Lung (tissue), 12 donors: Measurements from ENCODE around the gene GUCY1A2. TPM values are rescaled to one million over a fixed set of nuclear protein-coding genes. Genes with fewer than 3 reads are reported as not detected.
"Not testable (repeated sequence)": the region's sequence is repeated elsewhere in the genome, so short reads cannot be mapped to it uniquely, and the experiment has no call there.

ENCODE experiments used
- ATAC-seq: fragments of 200-7000 bp; cut with Tn5 transposase; one replicate; pipeline ENCODE4 v1.9.1; 2020; ENCODE audit warnings: moderate number of reproducible peaks; ENCODE audit not compliant: insufficient read depth, low FRiP score
- DNase-seq, 3 donors: peaks; one replicate each; pipeline ENCODE4 v3.0.0-alpha.2; 2013 to 2017
- H3K27ac ChIP-seq, 2 donors: one replicate each; pipeline ENCODE4 v1.5.1; 2013; ENCODE audit warnings: mild to moderate bottlenecking in 2 of 2, moderate library complexity in 2 of 2, control low read depth in 1 of 2, inconsistent platforms in 1 of 2, low read depth in 1 of 2, low read length in 1 of 2
- H3K27me3 ChIP-seq, 3 donors: one replicate each; pipeline ENCODE4 v1.5.1; 2013; ENCODE audit warnings: low read length in 2 of 3; ENCODE audit not compliant: control insufficient read depth in 3 of 3, insufficient read depth in 3 of 3
- H3K36me3 ChIP-seq, 4 donors: one replicate each; pipeline ENCODE4 v1.5.1; 2013; ENCODE audit warnings: low read length in 4 of 4, mild to moderate bottlenecking in 1 of 4, moderate library complexity in 1 of 4; ENCODE audit not compliant: control insufficient read depth in 4 of 4, insufficient read depth in 4 of 4
- H3K4me1 ChIP-seq, 5 donors: one replicate each; pipeline ENCODE4 v1.5.1; 2013; ENCODE audit warnings: low read length in 5 of 5, mild to moderate bottlenecking in 2 of 5, moderate library complexity in 1 of 5; ENCODE audit not compliant: control insufficient read depth in 5 of 5, insufficient read depth in 5 of 5
- H3K4me3 ChIP-seq: one replicate; pipeline ENCODE4 v1.5.1; 2013; ENCODE audit warnings: mild to moderate bottlenecking, control low read depth, moderate library complexity
- H3K9ac ChIP-seq, 2 donors: one replicate each; pipeline ENCODE4 v1.5.1; 2013; ENCODE audit warnings: low read length in 2 of 2, control low read depth in 1 of 2; ENCODE audit not compliant: insufficient read depth in 1 of 2
- H3K9me3 ChIP-seq, 4 donors: one replicate each; pipeline ENCODE4 v1.5.1; 2013; ENCODE audit warnings: low read length in 3 of 4, mild to moderate bottlenecking in 1 of 4, moderate library complexity in 1 of 4; ENCODE audit not compliant: control insufficient read depth in 4 of 4, insufficient read depth in 3 of 4
- CTCF ChIP-seq: IDR thresholded peaks from 2 replicates; pipeline ENCODE4 v1.5.1; 2012; ENCODE audit warnings: mild to moderate bottlenecking; ENCODE audit errors: control extremely low read depth, extremely low read depth
- WGBS, 2 donors: extraction: QIAGEN DNeasy Blood & Tissue Kit; methylation state at CpG; one replicate each; pipeline ENCODE4 v1.1.7; 2013; 5-methylcytosine and 5-hydroxymethylcytosine counted together
- polyA plus RNA-seq, 2 donors: library from polyadenylated mRNA; stranded (reverse); fragments of 200-250 nt; gene quantifications; one replicate each; pipeline ENCODE4 v1.2.1, GENCODE V29; 2013
- total RNA-seq, 2 donors: library from RNA; depleted of rRNA in 1 of 2; stranded (reverse); fragments of >200 nt in 1 of 2; gene quantifications; one replicate each; pipeline ENCODE4 v1.2.1, GENCODE V29; 2014 to 2021
- donor health status: control.
- donor health status: control.
- donor health status: Bipolar disorder and iron deficiency.
- donor health status: healthy.
- donor health status: DM: yes; HTN: yes; CAD: no.

The GUCY1A2 gene
- total and polyA plus RNA-seq, 4 donors = 1.3 to 55.2 (median 5.7) TPM

DNA sequence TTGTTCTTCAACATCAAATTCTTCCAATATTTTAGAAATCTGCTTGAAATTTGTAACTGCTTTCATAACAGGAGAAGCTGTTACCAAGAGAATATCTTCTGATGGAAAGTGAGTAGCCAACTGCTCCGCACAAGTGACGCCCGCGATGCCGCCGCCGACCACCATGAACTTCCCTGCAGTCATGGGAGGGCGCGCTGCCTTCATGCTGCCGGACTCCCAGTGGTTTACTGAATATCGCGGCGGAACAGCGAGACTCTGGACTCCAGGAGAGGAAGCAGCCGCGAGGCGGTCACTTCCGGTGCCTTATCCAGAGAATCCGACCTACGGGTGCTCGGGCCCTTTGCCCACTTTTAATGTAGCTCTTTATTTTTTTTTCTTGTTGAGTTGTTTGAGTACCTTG is 190.6 kb downstream of the GUCY1A2 start:
- no peak for TF ChIP-seq CTCF
- DNase-seq (no peak), ATAC-seq (no peak)
- Histone ChIP-seq H3K9me3 (peaks cover 0 to 5% (median 0%) of the 10 kb centered on the region in 4 donors), H3K4me1 (no peaks in the 10 kb centered on the region), H3K27ac (no peak overlapping the region), H3K9ac (no peak overlapping the region), H3K27me3 (no peaks in the 10 kb centered on the region), H3K4me3 (no peak overlapping the region), H3K36me3 (no peaks in the 10 kb centered on the region)
- WGBS, 2 donors = 97% methylated on average over 21 of the region's 21 CpGs

DNA sequence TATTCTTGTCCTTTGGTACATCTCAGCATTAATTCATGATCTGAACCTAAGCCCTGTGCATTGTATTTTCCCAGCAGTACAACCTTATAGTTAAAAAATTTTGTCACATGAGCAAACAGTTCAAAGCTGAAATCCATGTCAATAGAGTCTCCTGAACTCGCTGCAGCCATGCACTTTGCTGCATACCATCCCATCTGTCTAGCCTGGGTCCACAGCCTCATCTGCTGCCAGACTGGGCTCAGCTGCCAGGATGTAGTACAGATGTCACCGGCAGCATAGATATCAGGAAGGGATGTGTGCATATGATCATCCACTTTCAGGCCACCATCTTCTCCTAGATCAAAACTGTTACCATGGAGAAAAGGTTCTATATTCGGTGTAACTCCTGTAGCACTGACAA is 191.7 kb downstream of the GUCY1A2 start:
- 88 to 91% methylated on average over 3 of the region's 3 CpGs for WGBS, 2 donors

DNA sequence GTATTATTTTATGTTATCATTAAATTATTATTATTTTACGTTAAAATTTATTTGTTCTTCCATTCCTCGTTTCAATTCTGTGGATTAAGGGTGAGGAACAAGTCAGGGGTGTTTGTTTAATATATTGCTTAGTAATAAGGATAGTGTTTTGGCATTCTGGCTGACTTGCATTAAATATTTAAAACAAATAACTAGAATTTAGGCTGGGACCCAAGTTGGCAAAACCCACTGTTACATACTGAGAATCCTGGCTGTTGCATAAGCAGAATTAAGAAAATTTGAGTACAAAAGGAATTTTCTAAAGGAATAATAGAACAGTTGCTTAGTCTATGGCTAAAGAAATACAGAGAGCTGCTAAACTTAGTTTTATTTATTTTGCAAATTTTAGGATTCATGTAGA is 196.4 kb downstream of the GUCY1A2 start:
- H3K9ac ChIP-seq = no peak overlapping the region
- ATAC-seq (no peak), DNase-seq (peak; percentile 57 to 92 (median 92))
- TF ChIP-seq CTCF = no peak
- H3K27ac ChIP-seq = no peak overlapping the region
- no peaks in the 10 kb centered on the region for H3K36me3 ChIP-seq
- no peaks in the 10 kb centered on the region for H3K9me3 ChIP-seq
- H3K4me1 ChIP-seq = peaks cover 0 to 21% (median 0%) of the 10 kb centered on the region in 5 donors
- WGBS, 2 donors = 62% methylated on average over 2 of the region's 2 CpGs
- no peak overlapping the region for H3K4me3 ChIP-seq
- H3K27me3 ChIP-seq = no peaks in the 10 kb centered on the region

More for the DNA sequence above, 191.7 kb downstream of the GUCY1A2 start:
- H3K9me3 ChIP-seq, H3K4me1 ChIP-seq, DNase-seq, H3K4me3 ChIP-seq, H3K27ac ChIP-seq, H3K36me3 ChIP-seq, H3K9ac ChIP-seq, ATAC-seq, H3K27me3 ChIP-seq: not testable (repeated sequence)

DNA sequence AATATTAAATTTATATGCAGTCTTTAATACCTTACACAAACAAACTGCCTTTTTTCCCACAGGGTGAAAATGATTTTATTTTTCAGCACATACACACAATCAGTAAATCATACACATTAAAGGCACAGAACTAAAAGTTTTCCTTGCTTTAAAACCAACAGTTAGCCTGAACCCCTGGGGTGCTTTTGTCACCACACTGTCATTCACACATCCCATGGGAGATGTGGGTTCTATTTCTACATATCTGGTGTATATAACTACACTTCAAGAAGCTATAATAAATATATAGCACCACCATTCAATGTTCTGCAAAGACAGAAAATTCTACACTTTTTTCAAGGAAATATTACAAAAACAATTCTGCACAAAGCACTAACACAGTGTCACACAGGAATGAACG is 197.0 kb downstream of the GUCY1A2 start:
- Histone ChIP-seq H3K9ac (no peak overlapping the region), H3K36me3 (no peaks in the 10 kb centered on the region), H3K4me1 (peaks cover 0 to 21% (median 0%) of the 10 kb centered on the region in 5 donors), H3K27ac (no peak overlapping the region), H3K4me3 (no peak overlapping the region), H3K27me3 (no peaks in the 10 kb centered on the region), H3K9me3 (no peaks in the 10 kb centered on the region)
- no peak for TF ChIP-seq CTCF
- WGBS, 2 donors = 42 to 71% methylated on average over 1 of the region's 1 CpG
- ATAC-seq = no peak
- no peak for DNase-seq
